ENCODE results near the gene JADE2.
"Not testable (repeated sequence)": the region's sequence is repeated elsewhere in the genome, so short reads cannot be mapped to it uniquely, and the experiment has no call there.

Gene JADE2

DNA sequence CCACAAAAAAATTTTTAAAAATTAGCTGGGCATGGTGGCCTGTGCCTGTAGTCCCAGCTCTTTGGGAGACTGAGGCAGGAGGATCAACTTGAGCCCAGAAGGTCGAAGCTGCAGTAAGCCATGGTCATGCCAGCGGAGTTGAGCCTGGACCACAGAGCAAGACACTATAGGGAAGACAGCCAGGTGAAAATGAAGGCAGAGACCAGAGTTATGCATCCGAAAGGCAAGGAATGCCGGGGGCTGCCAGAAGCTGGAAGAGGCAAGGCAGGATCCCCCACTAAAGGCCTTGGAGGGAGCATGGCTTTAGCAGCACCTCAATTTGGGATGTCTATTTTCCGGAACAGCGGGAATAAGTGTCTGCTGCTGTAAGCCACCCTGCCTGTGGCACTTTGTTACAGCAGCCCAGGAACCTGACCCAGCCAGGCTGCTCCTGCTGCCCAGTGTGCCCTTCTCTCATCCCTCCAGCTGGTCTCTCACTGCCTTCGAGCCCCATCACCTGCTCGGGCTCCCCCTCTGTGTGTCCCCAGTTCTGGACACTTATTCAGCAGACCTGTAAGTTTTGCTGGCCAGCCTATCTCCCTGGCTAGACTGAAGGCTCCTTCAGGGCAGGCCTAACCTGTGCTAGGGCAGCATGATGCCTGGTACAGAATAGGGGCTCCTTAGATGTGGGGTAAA is 16.8 kb upstream of the JADE2 start:
- no peak for DNase-seq

DNA sequence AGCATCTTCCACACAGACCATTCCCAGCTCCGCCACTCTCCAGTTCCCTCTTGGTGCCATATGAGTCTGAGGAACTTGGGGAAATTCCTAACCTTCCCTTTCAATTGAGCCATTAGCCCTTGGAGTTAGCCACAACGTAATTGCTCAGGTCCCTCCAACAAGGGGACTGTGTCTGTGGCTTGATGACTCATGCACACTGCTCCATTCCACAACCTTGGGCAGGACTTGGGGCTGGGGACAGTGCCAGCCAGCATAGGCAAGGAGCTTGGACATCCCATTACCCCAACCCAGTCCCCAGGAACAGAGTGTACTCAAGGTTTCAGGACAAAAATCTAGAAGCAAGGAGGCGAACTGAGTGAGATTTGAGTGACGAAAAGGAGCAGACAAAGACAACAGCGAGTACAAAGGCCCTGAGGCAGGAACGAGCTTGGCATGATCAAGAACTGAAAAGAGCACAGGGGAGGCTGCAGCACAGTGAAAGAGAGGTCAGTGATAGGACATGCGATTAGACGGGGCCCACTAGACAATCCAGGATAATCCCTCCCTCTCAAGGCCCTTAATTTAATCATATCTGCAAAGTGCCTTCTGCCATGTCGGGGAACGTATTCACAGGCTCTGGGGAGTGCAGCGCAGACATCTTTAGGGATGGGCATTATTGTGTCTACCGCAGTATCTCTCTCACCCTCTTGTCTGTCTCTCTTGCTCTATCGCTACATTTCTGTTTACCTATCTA is 16.0 kb upstream of the JADE2 start:
- DNase-seq = no peak

DNA sequence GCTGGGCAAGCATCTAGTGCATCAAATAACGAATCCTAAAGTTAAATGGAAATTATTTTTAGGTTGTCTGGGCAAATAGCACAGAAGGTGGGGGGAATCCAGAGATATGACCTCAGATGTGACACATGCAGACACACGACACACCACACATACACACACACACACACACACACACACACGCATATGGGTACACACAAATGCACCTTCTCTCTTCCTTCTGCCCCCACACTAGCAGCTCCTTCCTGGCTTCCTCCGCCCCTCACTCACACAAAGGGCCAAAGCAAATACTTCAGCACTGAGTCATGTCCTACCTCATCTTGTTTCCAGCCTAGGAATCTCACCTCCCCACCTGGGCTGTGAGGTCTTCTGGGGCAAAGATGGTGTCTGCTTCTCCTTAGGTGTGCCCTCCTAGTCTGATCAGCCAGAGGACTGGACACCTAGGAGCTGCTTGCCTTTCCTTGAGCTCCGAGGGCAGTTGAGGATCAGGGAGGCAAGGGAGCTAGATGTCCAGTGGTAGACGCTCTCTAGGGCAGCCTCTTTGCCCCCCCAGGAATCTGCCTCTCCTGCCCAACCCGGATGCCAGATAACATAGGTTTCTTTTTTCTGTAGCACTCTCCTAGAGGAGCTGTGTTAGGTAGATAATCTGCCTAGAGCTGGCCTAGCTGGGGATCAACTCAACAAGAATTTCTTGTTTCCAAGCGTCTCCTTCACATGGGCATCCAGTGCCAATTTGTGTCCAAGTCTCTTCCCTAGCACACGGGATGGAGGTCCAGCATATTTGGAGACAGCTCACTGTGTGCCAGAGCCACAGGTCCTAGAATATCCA is 14.3 kb upstream of the JADE2 start:
- DNase-seq = no peak

DNA sequence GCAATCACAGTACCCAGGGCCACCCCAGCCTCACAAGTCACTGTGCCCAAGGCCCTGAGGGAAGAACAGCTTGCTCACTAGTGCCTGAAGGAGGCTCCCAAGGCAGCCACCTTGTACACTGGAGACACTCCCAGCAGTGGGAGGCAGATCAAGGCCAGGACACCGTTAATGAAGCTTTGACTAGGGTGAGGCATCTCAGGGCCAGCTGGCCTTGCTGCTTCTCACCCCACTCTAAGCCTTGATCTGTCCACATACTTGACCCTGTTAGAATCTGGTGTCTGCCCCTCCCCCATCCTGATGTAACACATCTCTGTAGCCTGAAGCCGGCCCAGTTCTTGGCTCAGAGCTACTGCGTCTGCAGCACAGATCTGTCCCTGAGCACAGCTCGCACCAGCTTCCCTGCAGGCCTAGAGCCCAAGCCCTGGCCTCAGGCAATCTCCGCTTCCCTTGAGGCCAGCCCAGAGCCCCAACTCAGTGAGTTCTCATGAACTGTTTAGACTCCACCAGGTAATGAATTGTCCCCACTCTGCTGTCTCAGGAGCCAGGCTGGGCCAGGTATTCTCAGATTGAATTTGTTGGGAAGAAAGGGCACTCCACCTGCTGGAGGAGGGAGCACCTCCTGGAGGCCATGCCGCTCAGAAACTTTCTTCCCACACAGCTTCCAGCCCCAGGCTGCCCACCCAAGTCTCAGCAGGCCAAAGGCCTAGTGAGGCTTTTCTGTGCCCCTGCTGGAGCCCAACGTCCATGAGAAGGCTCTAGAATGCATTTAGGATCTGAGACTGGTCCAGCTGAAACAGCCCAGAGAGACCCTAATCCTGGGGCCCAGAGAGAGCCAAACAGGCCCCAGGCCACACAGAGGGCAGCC is 13.4 kb upstream of the JADE2 start:
- no peak for DNase-seq

DNA sequence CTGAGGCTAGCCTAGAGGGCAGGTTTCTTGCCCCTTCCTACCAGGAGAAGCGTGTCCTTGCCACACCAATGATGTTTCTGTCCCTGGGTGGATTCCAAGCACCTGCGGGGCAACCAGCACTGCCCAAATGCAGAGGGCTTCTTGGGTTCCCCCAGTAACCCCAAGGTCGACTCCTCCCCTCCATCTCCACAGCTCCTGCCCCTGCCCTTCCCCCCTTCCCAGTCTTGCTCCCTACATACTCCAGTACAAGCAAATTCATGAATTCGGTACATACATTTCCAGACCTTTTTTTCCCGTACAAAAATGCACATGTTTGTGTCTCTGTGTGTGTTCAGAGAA is 12.8 kb upstream of the JADE2 start:
- DNase-seq = no peak

DNA sequence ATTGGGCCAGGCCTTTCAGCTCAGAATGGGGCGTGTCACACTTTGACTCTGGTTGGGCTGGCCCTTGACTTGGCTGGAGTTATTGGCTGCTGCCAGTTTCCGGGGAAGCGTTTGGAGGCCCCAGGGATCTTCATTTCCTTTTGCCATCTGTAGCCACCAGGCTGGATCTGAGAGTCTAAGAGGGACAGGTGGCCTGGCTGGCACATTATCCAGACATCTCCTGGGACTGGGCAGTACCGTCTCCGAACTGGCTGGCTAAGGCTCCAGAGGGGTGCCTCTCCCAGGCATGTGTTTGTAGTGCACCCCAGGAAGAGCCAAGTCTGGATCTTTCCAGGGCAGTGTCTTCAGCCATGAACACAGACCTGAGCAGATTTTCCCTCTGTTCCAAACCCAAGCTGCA is 9.7 kb upstream of the JADE2 start:
- no peak for DNase-seq

DNA sequence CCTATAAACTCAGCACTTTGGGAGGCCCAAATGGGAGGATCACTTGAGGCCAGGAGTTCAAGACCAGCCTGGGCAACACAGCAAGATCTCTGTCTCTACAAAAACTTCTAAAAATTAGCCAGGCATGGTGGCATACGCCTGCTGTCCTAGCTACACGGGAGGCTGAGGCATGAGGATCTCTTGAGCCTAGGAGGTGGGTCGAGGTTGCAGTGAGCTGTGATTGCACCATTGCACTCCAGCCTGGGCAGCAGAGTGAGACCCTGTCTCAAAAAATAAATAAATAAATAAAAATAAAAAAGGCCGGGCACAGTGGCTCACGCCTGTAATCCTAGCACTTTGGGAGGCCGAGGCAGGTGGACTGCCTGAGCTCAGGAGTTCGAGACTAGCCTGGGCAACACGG is 8.5 kb upstream of the JADE2 start:
- DNase-seq = not testable (repeated sequence)

DNA sequence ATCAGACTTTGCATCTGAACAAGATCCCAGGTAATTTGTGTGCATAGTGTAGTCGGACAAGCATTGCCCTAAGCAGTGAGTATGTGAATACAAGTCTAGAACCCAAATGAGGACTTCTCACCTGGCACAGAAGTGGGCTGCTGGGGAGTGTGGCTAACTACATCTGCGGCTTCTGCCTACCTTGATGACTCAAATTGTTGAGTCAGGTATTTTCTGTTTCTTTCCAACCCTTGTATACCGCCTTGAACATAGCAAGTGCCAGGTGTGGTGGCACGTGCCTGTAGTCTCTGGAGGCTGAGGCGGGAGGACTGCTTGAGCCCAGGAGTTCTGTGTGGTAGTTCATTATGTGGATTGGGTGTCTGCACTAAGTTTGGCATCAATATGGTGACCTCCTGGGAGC is 7.9 kb upstream of the JADE2 start:
- no peak for DNase-seq

DNA sequence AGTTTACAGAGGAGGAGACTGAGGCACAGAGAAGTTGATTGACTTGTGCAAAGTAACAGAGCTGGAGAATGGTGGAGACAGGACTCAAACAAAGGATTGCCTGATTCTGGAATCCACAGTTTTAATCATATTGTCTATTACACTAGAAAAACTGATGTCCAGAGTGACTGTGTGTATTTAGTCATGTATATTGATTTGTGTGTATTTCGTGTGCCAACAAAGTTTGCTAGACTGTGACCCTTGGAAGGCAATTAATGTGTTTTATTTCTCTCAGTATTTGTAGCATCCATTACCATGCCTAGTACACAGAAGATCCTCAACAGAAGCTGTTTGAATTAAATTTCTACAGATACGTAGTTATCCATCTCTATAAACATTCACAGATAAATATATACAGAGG is 5.5 kb upstream of the JADE2 start:
- no peak for DNase-seq

DNA sequence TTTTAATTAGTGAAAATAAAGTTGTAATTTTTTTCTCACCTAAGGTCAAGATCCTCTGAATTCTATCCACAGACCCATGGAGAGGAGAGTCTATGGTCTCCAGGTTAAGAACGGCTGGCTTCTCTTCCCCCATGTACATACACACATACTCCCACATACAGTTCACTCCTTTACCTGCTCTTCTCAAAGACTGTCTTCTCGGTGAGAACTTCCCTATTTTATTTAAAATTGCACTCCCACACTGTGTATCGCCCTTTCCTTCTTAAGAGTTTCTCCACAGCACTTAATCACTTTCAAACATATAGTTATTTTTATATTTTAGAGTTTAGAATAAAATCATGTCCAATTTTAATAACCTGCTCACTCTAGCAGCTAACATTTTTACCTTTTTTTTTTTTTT is 3.6 kb upstream of the JADE2 start:
- DNase-seq = no peak

DNA sequence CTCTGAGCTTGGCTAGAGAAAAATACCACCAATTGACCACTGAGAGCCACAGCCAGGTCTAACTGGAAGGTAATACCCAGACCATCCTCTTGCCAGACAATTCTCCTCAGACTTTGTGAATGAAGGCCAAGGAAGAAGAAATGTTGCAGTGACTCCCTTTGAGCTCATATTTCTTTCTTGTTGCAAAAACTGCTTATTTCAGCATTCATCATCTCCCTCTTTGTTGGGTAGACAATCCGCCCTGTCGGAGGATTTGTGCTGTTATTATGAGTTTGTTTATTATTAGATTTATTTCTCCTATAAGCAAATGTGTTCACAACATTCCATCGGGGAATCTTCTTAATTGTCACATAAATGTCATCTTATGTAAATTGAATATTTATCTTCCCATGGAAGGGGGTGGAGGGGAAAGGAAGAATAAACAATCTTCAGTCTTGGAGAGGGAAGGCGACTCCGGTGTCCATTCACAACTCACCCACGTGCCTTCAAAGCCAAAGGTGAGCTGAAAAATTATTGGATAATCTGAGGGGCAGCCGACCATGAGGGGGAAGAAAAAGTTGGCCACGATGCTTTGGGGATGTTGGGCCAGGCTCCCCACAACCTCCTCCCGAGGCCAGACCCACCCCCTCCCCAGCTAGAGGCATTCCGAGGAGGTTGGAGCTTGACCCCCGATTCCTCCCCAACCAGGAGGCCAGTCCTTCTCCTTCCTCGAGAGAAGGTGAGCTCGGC is 1.8 kb upstream of the JADE2 start:
- no peak for DNase-seq

DNA sequence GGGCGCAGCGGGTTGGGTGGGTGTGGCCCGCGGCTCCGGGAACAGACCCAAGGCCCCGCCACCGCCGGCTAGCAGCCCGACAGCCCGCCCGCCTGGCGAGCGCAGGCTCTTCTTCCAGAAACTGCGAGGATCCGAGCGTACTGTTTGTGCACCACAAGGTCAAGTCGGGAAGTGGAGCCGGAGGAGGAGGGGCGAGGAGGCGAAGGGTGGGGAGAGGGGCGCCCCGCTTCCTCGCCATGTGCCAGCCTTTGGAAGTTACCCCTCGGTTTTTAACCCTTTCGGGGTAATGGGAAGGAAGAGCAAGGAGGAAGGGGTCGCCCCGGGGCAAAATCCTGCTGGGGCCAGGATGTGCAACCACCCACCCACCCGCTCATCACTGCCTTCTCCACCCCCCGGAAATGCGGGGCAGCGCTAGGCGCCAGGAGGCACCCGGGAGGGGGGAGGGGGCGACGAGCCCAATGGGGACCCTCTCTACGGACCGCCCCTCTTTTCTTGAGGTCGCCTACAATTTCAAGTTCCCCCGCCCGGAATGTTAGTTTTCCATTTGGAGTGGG is 1.1 kb upstream of the JADE2 start:
- peak; percentile 75 for DNase-seq

DNA sequence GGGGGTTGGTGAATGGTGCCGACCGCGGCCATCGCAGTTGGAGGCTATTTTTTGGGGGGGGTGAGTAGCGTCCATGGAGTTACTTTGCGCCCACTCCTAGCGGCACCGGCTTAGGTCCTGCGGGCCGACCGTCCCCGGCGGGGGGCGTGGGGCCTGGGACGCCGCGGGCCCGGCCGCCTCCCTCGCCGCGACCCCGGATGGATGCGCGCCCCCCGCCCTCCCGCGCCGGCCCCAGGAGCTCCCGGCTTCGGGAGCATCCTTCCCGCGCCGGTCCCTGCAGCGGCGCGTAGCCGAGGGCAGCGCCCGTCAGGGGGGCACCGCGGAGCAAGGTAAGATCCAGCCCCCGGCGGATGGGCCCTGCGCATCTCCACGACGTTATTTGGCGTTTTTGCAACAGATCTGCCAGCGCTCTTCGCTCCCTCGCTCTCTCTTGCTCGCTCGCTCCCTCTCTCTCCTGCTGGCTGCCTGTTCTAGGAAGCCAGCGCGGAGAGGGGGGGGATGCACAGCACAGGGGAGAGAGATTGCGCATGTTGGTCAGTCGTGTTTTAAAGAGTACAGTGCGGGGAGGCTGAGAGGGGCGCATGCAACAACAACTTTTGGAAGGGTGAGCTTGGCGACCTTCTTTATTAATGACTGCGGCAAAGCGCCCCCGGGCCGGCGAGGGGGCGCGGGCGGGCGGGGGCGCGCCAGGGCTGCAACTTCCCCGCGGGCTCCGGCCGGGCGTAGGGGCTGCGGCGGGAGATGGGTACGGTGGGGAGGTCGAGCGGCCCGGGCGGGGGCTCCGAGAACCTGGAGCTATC is 413 bp downstream of the JADE2 start:
- DNase-seq = peak; percentile 74

DNA sequence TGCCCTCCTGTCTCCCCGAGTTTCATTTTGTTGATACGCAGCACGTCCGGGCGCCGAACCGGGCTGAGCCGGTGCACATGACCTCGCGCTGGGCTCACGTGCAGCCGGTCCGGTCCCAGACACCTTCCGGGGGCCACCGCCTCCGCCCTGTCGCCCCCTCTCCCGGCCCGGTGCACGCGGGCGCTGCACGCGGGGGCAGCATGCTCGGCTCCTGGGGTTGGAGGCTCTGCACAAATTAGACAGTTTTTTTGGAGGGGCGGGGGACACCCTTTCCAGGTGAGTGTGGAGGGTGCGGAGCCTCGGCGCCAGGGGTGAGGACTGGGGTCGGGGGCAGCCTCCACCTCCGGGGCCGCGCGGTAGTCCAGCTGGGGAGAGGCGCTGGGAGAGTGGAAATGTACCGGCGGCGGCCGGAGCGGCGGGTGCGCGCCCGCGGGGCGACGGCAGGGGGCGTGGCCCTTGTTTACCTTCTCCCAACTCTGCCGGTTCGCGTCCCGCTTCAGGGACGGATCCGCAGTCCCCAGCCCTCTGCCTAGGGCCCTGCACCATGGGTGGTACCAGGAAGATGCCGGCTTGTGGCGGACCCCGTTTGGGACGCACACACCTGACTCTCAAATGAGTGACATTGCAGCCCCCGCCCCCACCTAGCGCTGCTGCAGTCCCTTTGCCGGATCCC is 1.1 kb downstream of the JADE2 start:
- peak; percentile 62 for DNase-seq

DNA sequence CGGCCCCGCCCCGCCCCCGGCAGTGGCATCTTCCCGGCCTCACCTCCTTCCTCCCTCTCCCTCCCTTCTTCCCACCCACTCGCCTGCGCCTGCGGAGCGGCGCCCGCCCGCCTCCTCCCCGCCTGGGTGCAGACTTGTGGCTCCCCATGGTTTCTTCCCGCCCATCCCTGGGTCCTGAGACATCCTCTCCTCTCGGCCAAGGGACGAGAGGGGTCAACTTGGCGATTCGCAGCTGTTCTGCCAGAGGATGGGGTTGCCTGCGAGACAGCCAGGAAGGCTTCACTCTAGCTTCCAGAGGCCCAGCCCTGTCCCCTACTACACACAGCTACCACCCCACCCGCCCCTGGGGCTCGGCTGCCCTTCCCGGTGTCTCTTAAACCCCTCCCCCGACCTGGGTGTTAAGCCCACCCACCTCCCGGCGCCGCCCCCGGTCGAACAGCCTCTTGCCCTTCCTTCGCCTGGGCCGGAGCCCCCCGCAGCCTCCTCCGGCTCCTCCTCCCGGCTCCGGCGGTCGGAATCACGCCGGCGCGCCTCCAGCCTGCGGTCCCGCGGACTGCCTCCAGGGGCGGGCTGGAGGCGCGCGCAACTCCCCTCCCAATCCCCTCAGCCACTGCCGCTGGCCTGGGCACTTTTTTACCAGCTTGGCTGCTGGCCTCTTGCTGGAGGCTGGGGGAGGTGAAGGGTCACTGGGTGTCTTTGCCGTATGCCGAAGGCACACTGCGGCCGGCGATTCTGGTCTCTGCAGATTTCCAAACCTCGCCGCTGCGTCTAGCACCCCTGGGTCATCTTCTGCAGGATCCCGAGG is 1.9 kb downstream of the JADE2 start:
- peak; percentile 73 for DNase-seq

DNA sequence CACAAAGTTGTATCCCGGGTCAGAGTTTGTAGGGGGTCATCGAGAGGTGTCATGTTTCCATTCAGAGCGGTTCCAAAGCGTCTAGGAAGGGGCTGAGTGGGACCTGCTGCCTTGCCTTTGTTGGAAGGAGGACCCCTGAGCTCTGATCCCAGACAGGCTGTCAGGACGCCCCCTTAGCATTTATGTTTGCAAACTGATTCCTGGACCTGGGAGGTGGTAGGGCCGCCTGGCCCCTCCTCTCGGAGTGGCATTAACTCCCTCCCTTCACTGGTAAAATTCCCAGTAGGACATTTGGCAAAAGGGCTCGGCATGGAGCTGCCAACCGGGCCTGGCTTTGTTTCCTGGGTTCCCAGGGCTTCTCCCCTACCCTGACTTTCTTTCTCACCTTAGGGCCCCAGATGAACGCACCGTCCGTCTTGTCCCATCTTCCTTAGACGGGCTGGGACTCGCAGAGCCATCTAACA is 2.5 kb downstream of the JADE2 start:
- no peak for DNase-seq

DNA sequence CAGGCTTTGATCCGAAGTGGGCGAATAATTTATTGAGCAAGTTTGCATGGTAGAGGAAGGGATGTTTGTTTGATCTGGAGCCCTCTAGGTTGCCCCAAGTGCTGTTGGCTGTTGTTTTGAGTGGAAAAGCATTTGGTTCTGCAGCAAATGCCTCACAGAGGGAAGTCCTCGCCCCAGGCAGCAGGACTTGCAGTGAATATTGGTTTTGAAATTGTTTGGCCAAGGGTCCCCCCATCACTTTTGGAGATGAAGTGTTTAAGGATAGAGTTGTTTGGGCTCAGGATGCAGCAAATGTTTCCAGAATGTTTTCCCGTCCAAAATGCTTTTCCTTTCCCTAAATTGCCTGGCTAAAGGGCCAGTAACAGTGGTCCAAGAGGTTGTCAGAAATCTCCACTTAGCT is 3.1 kb downstream of the JADE2 start:
- DNase-seq = no peak

DNA sequence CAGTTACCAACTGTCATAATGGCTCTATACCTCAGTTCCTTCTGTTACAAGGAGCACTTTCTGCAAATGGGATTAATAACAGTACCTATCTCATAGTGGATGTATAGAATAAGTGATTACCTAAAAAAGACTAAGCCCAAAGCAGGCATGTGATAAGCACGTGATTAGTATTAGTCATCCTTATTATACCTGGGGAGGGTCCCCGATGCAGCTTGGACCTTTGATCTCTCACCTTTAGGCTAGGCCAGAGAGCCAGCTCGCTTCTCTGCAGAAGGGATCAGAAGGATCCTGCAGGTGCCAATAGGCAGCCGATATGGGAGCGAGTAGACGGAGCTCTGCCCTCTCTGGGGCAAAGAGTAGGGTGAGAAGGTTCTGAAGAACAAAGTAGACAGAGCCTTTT is 4.0 kb downstream of the JADE2 start:
- DNase-seq = no peak

DNA sequence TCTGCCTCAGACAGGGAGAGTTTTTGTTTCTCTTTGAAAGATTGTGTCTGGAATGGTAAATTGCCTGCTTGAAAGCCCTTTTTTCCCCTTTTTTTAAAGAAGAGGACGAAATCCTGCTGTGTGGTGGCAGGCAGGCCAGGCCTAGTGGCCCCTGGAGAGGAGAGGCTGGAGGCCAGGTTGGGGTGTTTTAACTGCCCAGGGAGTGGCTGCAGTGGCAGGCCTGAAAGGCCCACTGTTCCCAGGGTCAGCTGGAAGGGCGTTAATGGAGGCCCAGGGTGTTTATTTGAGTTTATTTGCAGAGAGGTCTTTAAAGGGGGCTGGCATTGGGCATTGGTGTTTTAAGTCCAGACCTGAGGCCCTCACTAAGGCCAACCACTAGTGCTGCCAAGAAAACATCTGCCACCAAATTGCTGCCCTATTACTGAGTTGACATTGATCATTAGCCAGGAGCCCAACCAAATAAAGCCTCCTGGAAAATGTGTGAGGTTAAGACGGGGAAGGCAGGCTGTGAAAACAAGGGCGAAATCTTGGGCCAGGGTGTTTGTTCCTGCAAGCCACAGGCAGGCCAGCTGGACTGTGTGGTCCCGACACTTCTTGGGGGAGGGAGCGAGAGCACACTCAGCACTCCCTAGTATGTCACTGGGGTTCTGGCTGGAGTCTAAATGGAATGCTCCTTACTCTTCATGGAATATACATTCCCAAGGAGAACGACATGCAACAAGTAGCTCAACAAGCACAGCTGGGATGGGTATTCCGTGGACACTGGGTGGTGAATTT is 5.0 kb downstream of the JADE2 start:
- DNase-seq = no peak
